ENCODE results near the gene ASXL1.
"Not testable (repeated sequence)": the region's sequence is repeated elsewhere in the genome, so short reads cannot be mapped to it uniquely, and the experiment has no call there.

The ASXL1 gene

GRCh38 chr20:32455171-32455900, 97.2 kb downstream of the ASXL1 start:
- DNase-seq: no peak

GRCh38 chr20:32455901-32456701, 98.0 kb downstream of the ASXL1 start:
- no peak for DNase-seq

- no peak for DNase-seq
Observed at GRCh38 chr20:32456869-32457478, 98.8 kb downstream of the ASXL1 start.

GRCh38 chr20:32457479-32457986, 99.4 kb downstream of the ASXL1 start:
- DNase-seq: no peak

GRCh38 chr20:32458061-32458836, 100.1 kb downstream of the ASXL1 start:
- DNase-seq: no peak

- DNase-seq: no peak
Observed at GRCh38 chr20:32458837-32459220, 100.7 kb downstream of the ASXL1 start.

DNA sequence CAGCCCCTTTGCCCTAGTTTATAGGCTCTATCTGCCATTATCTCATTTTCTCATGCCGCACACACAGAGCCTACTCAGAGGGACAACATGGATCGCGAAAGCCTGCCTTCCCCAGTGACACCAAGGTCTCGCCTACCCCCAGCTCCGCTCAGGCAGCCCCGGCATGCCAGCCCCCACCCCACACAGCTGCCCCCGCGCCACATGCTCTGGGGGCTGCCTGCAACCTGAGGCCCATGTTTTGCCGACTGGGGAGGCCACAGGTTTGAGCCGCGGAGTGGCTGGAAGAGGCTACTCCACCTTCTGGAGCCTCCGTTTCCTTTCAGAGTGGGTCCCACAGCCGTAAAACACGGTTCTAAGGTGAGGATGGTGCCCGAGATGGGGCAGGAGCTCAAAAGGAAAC, 102.1 kb downstream of the ASXL1 start:
- DNase-seq: no peak

- DNase-seq: no peak
Observed at GRCh38 chr20:32460683-32461320, 102.7 kb downstream of the ASXL1 start.

DNA sequence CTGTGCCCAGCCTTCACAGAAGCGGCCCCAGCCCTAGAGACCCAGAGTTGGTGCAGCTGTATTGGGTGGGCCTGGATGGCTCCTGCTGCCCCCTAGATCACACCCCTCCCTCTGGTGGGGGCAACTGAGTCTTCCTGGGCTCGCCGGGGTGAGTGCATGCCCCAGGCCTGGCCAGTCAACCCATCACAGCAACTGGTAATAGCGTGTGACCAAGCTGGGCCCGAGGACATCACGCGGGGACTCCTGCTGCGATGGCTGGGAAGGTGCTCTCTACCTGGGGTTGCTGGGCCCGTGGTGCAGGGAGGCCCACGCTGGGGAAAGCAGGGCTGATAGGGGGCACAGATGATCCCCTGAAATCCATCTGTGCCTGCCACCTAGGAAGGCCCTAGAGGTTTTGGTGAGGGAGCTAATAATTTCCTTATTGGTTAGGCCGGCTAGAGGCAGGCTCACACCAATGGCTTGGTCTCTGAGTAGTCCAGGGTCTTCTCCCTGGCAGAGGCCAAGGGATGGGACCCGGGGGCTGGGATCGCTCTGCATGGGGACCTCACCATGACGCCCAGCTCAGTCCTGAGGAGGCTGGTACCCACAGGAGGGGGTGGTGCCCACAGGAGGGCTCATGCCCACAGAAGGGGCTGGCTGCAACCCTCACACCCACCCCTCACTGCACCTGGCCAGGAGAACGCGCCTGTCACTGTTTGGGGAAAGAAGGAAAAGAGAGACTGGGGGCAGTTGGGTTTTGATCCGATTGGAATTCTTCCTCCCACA, 103.9 kb downstream of the ASXL1 start:
- no peak for DNase-seq

- DNase-seq: no peak
Observed at GRCh38 chr20:32462900-32463641, 104.9 kb downstream of the ASXL1 start.

DNA sequence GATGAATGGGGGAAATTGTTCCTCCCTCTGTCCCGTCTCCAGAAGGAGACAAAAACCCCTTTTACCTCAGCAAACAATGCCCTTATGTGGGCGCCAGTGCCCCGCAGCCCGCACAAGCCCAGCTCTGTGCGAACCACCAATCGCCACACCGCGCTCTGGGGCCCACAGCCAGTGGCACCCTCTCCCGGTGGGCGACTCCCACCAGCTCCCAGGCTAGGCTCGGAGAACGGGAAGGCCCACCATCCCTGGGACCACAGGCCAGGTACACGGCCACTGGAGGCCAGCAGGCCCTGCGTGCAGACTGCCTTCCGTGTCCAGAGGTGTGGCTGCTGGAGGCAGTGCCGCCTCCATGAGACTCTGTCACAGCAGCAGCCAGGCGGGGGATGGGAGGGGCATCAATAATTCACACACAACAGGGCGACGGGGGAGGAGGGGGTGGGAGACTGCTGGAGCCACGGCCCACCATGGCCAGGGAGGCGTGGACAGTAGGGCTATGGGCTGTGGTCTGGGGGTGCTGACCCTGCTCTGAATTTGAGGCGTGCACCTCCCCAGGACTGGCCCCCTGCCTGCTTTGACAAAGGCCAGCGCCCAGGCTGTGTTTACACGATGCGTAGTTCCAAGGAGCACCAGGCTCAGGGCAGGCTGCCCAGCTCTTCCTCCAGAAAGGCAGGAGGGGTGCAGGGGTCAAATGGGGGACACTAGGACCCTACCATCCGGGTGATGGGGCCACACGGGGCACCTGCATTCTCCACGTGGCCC, 105.7 kb downstream of the ASXL1 start:
- DNase-seq: no peak

DNA sequence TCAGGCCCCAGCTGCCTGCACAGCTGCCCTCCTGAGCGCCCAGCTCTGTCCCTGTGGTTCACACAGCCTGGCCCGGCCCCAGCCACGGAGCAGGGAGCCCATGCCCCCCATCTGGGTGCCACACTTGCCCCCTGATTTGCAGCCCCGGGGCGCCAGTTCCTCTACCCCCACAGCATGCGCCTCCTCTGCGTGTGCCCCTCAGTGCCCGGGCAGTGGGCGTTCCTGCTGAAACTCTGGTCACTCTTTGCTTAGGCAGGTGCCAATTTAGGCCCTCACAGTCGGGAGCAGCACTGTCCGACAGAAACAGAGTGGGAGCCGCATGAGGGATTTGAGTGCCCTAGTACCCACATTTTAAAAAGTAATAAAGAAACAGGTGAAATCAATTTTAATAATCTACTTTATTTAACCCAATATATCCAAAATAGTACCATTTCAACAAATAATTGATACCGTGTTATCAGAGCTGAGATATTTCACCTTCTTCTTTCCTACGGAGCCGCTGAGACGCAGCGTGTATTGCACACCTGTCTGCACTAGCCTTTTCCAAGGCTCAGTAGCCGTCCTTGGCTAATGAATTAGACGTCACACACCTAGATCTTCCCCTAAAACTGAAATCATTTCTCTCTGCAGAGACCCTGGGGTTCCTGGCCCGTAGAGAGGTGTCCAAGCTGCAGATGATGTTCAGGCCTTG, 106.4 kb downstream of the ASXL1 start:
- DNase-seq: no peak

DNA sequence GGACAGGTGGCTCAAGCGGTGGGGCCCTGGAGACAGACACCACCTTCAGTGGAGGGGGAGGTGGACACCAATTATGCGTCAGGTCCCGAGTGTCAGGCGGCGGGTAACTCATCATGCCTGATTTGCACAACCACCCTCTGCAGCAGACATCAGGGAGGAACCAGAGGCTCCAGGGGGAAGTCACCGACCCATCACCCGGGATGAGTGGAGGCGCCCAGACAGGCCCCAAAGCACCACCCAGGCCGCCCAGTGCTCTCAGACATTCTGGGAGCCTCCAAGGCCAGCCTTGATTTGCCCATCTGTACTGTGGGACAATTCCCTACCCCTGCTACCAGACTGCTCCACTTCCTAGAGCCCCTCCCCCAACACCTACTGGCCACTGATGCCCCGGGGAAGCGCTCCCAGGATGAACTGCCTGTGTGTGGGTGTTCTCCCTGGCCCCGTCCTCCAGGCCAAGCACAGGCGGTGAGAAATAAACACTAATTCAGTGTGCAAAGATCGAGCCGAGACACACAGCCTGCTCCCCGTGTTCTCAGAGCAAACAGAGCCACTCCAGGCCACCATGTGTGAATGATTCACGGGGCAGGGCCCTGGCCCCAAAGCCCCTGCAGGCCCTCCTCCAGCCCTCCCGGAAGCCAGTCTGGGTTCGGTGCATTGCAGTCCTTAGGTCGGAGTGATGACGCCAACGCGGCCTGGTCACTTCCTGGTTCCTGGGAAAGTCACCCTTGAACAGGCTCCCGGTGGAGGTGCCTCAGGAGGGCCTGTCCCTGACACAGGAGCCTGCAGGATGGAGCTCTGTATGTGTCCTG, 107.2 kb downstream of the ASXL1 start:
- no peak for DNase-seq

- DNase-seq: not testable (repeated sequence)
Observed at GRCh38 chr20:32465901-32466675, 108.0 kb downstream of the ASXL1 start.

DNA sequence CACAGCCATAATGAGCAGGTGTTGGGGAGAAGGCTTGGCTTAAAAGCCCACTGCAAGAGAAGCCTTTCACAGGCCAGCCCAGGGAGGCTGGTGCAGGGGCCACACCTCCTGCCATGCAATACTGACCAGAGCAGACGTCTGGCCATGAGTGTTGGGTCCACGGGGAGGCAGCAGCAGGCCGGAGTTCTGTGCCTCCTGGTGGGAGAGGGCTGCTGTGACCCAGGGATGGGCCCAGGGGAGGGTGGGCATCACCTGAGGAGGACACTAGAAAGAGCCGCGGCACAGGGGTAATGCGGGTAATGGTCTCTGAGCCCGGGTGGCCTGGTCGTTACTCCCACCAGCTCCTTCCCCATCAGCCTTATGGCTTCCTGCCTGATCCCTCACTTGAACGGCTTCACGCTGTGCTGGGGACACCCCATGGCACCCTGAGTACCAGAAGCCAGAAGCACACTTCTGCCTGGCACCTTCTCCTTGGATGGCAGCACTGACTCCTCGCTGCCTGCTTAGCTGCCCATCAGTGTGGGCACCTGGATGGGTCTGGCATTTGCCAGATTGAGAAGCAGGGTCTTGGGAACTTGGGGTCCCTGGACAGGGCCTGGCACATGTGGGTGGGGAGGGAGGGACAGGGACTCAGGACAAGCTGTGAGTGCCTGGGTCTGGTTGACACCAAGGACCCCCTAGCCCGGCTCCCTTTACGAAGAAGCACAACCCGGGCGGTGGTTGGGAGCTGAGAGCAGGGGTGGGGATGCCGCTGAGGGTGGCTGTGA, 108.8 kb downstream of the ASXL1 start:
- DNase-seq: no peak

DNA sequence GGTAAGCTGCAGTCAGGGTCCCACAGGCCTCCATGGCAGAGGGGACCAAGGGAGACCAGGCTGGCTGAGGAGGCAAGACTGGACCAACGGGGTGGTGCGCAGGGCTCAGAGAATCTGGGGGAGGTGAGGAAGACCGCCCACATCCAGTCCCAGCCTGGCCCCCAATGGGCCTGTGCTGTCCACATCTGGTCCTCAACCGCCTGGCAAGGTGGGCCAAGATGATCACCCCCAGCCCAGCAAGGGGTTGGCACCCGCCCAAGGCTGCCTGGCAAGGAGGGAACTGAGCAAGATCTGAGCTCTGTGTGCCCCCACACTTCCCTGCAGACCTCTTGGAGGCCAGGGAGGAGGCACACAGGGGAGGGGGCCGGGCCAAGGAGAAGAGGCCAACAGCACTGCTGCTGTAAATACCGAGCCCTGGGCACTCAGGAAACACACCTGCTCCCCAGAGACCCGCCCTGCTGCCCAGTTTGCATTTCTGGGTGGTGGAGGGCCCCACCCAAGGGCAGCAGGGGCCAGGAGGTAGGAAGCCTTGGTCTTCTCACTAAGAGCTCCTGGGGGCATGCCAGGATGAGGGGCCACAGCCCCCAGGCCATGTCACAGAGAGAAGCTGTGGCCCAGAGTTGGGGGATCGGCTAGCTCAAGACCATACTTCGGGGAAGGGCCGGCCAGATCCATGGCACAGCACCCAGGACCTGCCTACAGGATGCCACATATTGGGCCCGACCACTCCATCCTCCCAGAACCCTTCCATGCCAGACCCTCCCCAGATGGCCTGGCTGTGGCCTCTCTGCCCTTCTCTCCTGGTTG, 109.6 kb downstream of the ASXL1 start:
- no peak for DNase-seq

All from activated CD8-positive, alpha-beta memory T cell treated with anti-CD3 and anti-CD28 coated beads, Interleukin-2, amount 50 U/mL, for 48 hours (primary cell).